ENCODE measurements around the gene ZBTB24. TPM values are rescaled to one million over a fixed set of nuclear protein-coding genes. Genes with fewer than 3 reads are reported as not detected.

Gene ZBTB24
- total RNA-seq, 1 experiment from 2014 or later = 21.5 TPM

- no TSS peak for BruUV-seq (replicated peaks)
- intact Hi-C loops (cut with micrococcal nuclease; ENCODE audit: unreplicated experiment) (no loop called here), in situ Hi-C loops (cut with HindIII; ENCODE audit: low pct_unique_long_range_greater_than_20kb, low sequenced_read_pairs) (no loop called here)
- TF ChIP-seq SIN3A (IDR thresholded peaks at IDR 0.05; ENCODE audit: borderline replicate concordance, insufficient read depth, low read depth, low read length) (no peak), POLR2AphosphoS5 (IDR thresholded peaks at IDR 0.05; ENCODE audit: low read depth, low read length) (peak; percentile 11; the same call in 1 of the 2 replicates)
- no peaks in the 10 kb centered on the region for H3K9me3 ChIP-seq (ENCODE audit: control insufficient read depth, insufficient read depth, low read depth, low read length)
- peaks cover under 1% of the 10 kb centered on the region for H3K4me1 ChIP-seq (ENCODE audit: control insufficient read depth, insufficient read depth, low read length)
- no peak for ATAC-seq
- no peak overlapping the region for H3K27ac ChIP-seq (ENCODE audit: low read length)
- no peaks in the 10 kb centered on the region for H3K27me3 ChIP-seq (ENCODE audit: control insufficient read depth, insufficient read depth, low read length)
- ChIA-PET CTCF (interaction anchor here (0.6 to 1.2 kb wide), 2 partner anchors 11 to 33 kb away, joined by 3 to 4 read pairs; no protein-coding TSS in a partner anchor), POLR2A (interaction anchor here (1.0 kb wide), 1 partner anchor 1425 kb away, joined by 3 read pairs; no protein-coding TSS in a partner anchor)
- DNase-seq (ENCODE audit: low read depth, low spot score) = no peak
- 0 out of 2 replicates have a peak, but pooled peaks cover 2% of the 10 kb centered on the region for H3K36me3 ChIP-seq (ENCODE audit: control insufficient read depth, insufficient read depth, low read length)
- no peak overlapping the region for H3K4me3 ChIP-seq (ENCODE audit: low read depth in 2 of 2, low read length in 2 of 2)
Observed at GRCh38 chr6:109449064-109449794, 33.8 kb downstream of the ZBTB24 start.

GRCh38 chr6:109448615-109449014 lies 34.4 kb downstream of the ZBTB24 start:
- no TSS peak for BruUV-seq (replicated peaks)
- ChIA-PET CTCF (interaction anchor here (0.6 to 1.2 kb wide), 2 partner anchors 12 to 34 kb away, joined by 3 to 4 read pairs; no protein-coding TSS in a partner anchor), POLR2A (interaction anchor here (1.0 kb wide), 1 partner anchor 1425 kb away, joined by 3 read pairs; no protein-coding TSS in a partner anchor)

GRCh38 chr6:109447878-109448555 lies 35.0 kb downstream of the ZBTB24 start:
- peak; percentile 33 for ATAC-seq
- Histone ChIP-seq H3K27me3 (ENCODE audit: control insufficient read depth, insufficient read depth, low read length) (no peaks in the 10 kb centered on the region), H3K9me3 (ENCODE audit: control insufficient read depth, insufficient read depth, low read depth, low read length) (no peaks in the 10 kb centered on the region), H3K4me1 (ENCODE audit: control insufficient read depth, insufficient read depth, low read length) (no peaks in the 10 kb centered on the region; the same call in 1 of the 2 replicates), H3K27ac (ENCODE audit: low read length) (no peak overlapping the region), H3K36me3 (ENCODE audit: control insufficient read depth, insufficient read depth, low read length) (peaks cover 2% of the 10 kb centered on the region; the same call in 1 of the 2 replicates), H3K4me3 (ENCODE audit: low read depth in 2 of 2, low read length in 2 of 2) (no peak overlapping the region)
- TF ChIP-seq TCF7L2 (IDR thresholded peaks at IDR 0.05; ENCODE audit: low read depth, low read length) = no peak
- TF ChIP-seq REST (IDR thresholded peaks at IDR 0.05; ENCODE audit: insufficient read depth in 1 of 2, low read depth in 2 of 2, low read length in 1 of 2) = no peak
- no peak for TF ChIP-seq POLR2AphosphoS5 (IDR thresholded peaks at IDR 0.05; ENCODE audit: low read depth, low read length)
- no peak for TF ChIP-seq CTCF (IDR thresholded peaks at IDR 0.05)
- TF ChIP-seq SIN3A (IDR thresholded peaks at IDR 0.05; ENCODE audit: borderline replicate concordance, insufficient read depth, low read depth, low read length) = no peak
- in situ Hi-C loops (cut with HindIII; ENCODE audit: low pct_unique_long_range_greater_than_20kb, low sequenced_read_pairs) = no loop called here
- ChIA-PET CTCF (interaction anchor here (0.6 to 1.2 kb wide), 2 partner anchors 12 to 34 kb away, joined by 3 to 4 read pairs; no protein-coding TSS in a partner anchor), POLR2A (interaction anchor here (1.0 kb wide), 1 partner anchor 1424 kb away, joined by 3 read pairs; no protein-coding TSS in a partner anchor)
- intact Hi-C loops (cut with micrococcal nuclease; ENCODE audit: unreplicated experiment) = no loop called here
- BruUV-seq (replicated peaks) = no TSS peak
- no peak for DNase-seq (ENCODE audit: low read depth, low spot score)

More at GRCh38 chr6:109448615-109449014, 34.4 kb downstream of the ZBTB24 start:
- no peaks in the 10 kb centered on the region; the same call in 1 of the 2 replicates for H3K4me1 ChIP-seq (ENCODE audit: control insufficient read depth, insufficient read depth, low read length)
- no peaks in the 10 kb centered on the region for H3K9me3 ChIP-seq (ENCODE audit: control insufficient read depth, insufficient read depth, low read depth, low read length)
- H3K27ac ChIP-seq (ENCODE audit: low read length) = no peak overlapping the region
- peaks cover 2% of the 10 kb centered on the region; the same call in 1 of the 2 replicates for H3K36me3 ChIP-seq (ENCODE audit: control insufficient read depth, insufficient read depth, low read length)
- in situ Hi-C loops (cut with HindIII; ENCODE audit: low pct_unique_long_range_greater_than_20kb, low sequenced_read_pairs) = no loop called here
- H3K27me3 ChIP-seq (ENCODE audit: control insufficient read depth, insufficient read depth, low read length) = no peaks in the 10 kb centered on the region
- ATAC-seq (peak; percentile 2; the same call in 1 of the 2 replicates), DNase-seq (ENCODE audit: low read depth, low spot score) (no peak)
- TF ChIP-seq CTCF (IDR thresholded peaks at IDR 0.05) (no peak), TCF7L2 (IDR thresholded peaks at IDR 0.05; ENCODE audit: low read depth, low read length) (no peak), SIN3A (IDR thresholded peaks at IDR 0.05; ENCODE audit: borderline replicate concordance, insufficient read depth, low read depth, low read length) (no peak), POLR2AphosphoS5 (IDR thresholded peaks at IDR 0.05; ENCODE audit: low read depth, low read length) (0 out of 2 replicates have a peak, but pooled peaks have one; percentile 2)
- intact Hi-C loops (cut with micrococcal nuclease; ENCODE audit: unreplicated experiment) = no loop called here
- no peak overlapping the region for H3K4me3 ChIP-seq (ENCODE audit: low read depth in 2 of 2, low read length in 2 of 2)

All from Panc1 (cell line).